Measurements from ENCODE around the gene RAD50. TPM values are rescaled to one million over a fixed set of nuclear protein-coding genes. Genes with fewer than 3 reads are reported as not detected.

The RAD50 gene
- total RNA-seq, 2 donors from 2014 or later = 42.1 to 46.1 TPM

Other genes starting within 250 kb of the RAD50 start
- gene SLC22A5, start 187.3 kb upstream of the RAD50 start, total RNA-seq = 1 to 10 TPM; 7.0 to 7.4 TPM
- 100 to 1,000 TPM; 212 to 226 TPM for gene IRF1, start 66.2 kb upstream of the RAD50 start, total RNA-seq
- 1 to 10 TPM; 1.3 to 2.1 TPM for gene IL5, start 13.5 kb upstream of the RAD50 start, total RNA-seq
- 10 to 100 TPM in 1 of 2 donors, 1 to 10 TPM in 1; 8.0 to 16.3 TPM for gene IL13, start 101.2 kb downstream of the RAD50 start, total RNA-seq
- gene IL4, start 117.0 kb downstream of the RAD50 start, total RNA-seq = 1 to 10 TPM; 1.2 to 1.5 TPM
- 10 to 100 TPM; 20.0 to 26.9 TPM for gene KIF3A, start 180.6 kb downstream of the RAD50 start, total RNA-seq
- gene CCNI2, start 190.4 kb downstream of the RAD50 start, total RNA-seq = 1 to 10 TPM; 3.4 to 4.6 TPM
- gene SEPTIN8, start 220.3 kb downstream of the RAD50 start, total RNA-seq = 10 to 100 TPM; 24.7 to 26.4 TPM